ENCODE results near the gene ST7.
"Not testable (repeated sequence)": the region's sequence is repeated elsewhere in the genome, so short reads cannot be mapped to it uniquely, and the experiment has no call there.

Gene ST7

DNA sequence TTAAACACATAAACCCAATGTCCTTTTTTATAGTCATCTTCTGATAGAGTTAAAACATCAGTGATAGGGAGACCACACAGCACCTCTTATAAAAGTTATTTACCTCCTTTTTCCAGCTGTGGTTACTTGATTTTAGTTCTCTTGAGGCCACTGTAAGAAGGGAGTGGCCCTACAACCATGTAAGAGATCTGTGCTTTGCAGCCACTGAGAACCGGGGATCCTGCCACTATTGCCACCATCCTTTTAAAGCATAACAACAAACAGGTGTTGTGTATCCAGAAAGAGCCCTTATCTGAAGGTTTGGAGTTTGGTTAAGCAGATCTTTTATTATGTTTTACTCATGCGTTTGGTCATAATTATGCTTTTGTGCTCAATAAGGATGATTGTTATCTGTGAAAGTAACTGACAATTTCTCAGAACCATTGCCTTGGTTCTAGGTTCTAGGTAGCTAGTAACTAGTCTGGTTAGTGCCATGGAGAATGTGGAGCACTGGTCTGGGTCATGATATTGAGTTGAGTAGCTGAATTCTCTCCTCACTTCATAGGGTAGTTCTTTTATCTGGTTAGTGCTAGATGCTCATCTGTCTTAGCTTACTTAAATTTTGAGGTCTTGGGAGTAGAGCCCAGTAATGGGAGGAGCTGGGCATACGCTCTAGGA lies 56.5 kb downstream of the ST7 start:
- no peak for DNase-seq (ENCODE audit: low read depth)

DNA sequence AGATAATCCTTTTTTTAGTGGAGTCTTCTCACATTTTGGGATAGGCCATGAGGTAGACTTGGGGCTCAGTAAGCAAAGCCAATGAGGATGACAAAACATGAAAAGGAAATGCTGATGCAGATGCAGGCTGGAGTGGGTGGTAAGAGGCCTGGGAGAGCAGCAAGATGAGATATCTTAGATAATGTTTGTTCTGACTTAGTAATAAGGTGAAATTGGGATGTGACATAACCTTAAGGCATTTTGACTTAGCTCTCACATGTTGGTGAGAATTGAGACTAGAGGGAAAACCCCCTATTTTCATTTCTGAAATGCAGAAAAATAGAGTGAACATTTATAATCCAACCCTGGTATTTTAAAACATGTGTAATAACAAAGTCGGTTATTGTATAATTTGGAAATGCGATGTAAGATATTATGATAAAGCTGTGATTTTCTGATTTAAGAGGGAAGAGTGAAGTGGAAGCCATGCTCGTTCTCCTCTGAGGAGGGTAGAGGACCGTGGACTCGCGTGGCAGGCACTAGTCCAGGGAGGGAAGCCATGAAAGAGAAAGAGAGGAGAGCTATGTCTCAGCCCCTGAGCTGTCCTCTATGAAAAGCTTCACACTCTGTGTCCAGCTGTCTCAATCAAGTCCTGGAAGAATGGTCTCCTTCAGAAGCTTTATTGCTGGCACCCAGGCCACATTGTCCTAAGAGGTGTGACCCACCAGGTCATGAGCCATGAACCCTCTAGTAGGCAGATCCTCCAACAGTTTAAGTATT lies 57.3 kb downstream of the ST7 start:
- DNase-seq (ENCODE audit: low read depth) = no peak

DNA sequence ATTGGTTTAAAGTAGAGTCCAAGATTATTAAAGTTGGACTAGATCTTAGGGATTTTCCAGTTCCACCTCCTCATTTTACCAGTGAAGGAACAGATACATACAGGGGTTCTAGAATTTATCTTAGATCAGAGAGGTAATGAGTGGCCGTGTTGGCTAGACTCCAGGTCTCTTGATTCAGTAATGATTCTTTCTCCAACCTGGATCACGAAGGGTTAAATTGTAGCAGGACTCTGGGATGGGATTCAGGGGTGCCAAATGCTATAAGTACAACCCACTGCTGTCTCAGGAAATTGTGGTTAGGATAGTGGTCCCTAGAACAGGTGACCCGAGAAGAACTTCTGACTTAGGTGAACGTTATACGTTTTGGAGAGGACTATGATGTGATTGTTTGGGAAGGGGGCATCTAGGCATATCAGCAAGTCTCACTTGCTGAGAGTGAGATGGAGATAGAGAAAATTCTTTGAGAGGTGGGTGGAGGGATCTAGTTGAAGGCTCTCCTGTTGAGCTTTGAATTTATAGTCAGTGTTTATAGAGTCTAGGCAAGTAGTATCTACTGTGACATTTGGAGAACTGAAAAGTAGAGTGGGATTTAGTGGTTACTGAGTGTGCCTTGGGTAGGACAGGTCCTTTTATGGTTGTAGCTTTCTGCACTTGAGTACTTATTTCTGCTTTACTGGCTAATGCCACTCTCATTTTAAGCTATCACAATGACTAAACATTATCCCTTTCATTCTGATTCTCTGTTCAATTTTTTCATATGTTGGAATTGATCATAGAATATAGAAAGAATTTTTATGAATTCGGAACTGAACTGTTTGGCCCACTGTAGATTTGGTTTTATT lies 58.3 kb downstream of the ST7 start:
- DNase-seq (ENCODE audit: low read depth) = no peak

DNA sequence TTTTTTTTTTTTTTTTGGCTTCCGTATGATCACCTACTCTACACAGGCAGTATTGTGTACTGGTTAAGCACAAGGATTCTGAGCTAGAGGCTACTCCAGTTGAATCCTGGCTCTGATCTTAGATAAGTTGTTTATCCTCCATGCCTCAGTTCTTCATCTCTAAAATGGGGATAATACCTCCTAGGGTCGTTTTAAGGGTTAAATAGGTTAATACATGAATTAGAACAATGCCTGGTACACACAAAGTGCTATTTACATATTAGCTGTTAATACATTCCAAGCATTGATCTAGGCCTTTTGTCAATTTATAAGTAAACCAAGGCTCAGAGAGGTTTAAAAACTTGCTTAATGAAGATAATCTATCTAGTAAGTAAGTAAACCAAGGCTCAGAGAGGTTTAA lies 59.0 kb downstream of the ST7 start:
- DNase-seq (ENCODE audit: low read depth) = no peak

DNA sequence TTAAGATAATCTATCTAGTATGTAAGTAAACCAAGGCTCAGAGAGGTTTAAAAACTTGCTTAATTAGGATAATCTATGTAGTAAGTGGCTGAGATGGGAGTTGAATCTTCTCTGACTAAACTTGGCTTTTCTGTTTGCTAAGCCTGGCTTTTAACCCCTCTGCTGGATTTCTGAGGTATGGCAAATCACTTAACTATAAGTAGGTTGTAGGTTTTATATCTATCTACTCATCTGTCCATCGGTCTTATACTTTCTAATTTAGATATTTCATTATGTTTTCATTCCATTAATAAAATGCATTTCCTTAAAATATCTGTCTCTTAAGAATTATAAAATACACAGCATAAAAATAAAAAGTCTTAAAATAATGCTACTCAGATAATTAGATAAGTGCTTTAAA lies 59.4 kb downstream of the ST7 start:
- no peak for DNase-seq (ENCODE audit: low read depth)

DNA sequence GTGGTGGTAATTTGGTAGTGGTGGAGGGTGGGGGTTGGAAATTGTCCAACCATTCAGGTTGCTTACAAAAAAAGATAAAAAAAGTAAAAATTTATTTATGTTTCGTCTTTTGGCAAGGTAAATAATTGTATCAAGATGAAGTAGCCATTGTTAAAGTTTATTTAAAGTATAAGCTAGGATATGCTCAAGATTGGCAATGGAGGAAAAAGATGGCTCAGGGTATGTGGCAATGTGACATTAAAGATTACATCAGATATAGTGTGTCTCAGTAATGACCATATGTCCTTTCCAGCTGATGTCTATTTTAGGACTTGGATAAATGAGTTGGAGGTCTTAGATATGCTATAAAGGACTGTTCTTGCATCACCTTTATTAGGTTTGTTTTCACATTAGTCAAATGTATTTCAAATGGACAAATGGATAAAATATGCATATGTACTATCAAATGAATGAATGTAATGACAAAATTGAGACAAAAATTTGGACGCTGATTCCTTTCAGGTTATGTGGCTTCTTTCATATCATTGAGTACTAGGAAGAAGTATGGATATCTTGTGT lies 60.9 kb downstream of the ST7 start:
- DNase-seq (ENCODE audit: low read depth) = no peak

DNA sequence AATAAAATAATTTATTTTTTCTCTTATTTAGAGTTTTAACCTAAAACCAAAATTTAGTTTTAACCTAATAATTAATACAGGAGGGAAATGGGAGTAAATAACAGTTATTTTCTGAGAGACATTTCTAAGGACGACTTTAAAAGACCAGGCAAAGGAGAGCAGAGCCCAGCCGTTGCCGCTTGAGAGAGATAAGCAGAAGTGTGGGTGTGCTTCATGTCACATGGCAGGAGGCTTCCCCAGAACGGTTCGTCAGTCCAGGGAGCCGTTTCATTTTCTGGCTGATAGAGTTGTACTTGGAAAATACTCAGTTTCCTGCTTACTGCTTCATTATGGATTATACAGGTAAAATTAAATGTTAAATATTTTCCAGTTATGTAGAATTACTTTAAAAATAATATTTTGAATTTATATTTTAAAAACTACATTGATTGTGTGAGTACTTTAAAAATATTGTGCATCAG lies 61.4 kb downstream of the ST7 start:
- no peak for DNase-seq (ENCODE audit: low read depth)

DNA sequence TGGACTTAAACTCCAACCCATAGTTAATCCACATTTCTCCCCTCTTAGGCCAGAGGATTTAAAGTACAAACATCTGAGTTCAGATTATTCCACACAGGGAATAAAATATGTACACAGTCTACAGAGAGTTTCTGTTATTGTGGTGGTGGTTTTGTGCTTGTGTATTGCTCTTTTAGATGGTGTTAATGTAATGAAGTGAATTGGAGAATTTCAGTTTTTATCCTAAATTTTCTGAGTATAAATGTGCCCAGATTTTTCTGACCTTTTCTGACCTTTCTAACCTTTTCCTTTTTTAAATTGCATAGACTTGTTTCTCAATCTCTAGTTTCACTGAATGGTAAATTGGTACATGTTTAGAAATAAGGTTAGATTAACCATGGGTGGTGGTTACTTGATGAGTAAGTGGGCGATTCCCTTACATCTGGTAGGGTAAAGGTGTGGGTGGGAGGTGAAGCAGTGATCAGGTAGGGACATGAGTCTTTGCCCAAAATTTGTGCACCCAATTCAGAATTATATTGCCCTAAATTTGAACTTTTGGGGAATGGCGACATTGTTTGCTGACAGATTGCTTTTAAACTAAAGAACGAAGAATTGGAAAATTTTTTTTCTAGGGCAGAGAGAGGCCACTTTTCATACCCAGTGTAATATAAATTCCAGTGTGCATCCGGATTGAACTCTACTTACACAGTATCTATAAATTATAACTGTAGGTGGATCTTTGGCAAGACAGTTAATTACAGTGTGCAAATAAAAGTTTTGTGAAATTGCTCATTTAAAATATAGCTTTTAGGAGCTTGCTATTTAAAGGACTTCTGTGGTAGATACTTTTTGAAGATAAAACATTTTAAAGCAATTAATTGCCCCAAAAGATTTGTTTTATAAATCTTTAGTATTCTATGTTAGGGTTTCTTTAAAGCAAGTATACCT lies 62.2 kb downstream of the ST7 start:
- DNase-seq (ENCODE audit: low read depth) = no peak

DNA sequence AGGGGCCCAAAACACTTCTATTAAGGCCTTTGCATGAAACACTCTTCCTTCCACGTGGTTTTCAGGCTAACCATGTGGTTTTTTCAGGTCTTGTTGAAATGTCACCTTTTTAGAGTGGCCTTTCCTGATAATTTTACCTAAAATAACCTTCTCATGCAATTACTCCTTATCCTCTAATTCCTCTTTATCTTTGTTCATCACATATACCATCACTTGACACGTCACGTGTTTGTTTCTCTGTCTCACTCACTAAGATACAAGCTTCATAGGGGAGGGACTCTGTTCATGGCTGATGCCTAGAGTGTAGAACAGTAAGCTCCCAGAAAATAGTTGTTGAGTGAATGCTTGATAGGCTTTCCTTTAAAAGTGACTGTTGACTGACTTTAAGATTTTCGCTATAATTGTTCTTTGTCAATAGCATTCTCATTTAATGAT lies 63.7 kb downstream of the ST7 start:
- DNase-seq (ENCODE audit: low read depth) = no peak

DNA sequence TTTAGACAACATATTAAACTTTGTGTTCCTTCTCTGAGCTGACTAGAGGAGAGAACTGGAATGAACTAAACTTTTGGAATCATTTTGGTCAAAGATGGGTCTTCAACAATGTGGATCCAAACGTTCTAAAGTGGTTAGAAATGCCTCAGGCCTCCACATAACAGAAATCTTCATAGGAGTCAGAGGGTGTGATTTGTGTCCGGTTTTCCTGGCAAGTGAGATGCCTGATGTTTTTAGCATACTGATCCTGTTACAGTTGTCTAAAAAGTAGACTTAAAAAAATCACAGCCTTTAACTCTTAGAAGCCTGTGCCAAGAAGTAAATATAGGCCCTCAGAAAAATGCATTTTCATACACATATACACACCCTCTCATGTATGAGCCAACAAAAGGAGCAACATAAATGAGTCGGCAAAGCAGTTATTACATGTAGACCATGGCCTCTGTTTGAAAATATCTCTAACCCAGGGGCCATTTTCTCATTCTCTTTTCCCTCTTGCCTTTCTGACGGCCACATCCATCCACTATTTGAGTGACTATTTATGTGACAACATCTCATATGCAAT lies 64.5 kb downstream of the ST7 start:
- no peak for DNase-seq (ENCODE audit: low read depth)

DNA sequence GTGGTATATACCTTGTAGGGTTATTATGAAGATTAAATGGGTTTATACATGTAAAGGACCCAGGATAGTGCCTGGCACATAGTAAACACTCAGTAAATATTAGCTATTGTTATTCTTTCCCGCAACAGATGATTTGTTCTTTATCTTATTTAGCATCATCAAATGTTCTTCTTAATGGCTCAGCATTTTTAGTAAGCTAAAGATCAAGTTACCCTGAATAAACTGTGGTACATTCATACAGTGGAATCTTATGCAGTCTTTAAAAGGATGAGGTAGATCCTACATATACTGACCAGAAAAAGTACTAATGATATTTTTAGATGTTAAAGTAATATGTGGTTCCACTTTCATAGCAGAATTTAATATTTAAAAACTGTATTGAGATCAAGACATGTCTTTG lies 65.4 kb downstream of the ST7 start:
- no peak for DNase-seq (ENCODE audit: low read depth)

DNA sequence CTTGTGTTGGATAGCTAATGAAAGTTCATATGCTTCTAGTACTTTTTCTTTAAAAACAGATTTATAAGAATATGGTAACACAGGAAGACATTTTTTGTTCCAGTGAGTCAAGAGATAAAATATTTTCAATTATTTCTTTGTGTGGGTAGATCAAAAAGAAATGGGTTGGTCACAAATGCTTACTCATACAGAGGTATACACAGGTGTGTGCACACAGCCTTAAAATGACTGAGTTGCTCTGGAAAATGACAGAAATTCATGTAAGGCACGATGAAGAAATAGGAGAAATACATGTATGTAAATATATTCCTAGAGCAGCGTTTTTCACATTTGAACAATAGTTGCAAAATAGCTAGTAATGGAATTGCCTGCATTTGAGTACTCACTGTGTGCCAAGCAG lies 66.0 kb downstream of the ST7 start:
- DNase-seq (ENCODE audit: low read depth) = no peak

DNA sequence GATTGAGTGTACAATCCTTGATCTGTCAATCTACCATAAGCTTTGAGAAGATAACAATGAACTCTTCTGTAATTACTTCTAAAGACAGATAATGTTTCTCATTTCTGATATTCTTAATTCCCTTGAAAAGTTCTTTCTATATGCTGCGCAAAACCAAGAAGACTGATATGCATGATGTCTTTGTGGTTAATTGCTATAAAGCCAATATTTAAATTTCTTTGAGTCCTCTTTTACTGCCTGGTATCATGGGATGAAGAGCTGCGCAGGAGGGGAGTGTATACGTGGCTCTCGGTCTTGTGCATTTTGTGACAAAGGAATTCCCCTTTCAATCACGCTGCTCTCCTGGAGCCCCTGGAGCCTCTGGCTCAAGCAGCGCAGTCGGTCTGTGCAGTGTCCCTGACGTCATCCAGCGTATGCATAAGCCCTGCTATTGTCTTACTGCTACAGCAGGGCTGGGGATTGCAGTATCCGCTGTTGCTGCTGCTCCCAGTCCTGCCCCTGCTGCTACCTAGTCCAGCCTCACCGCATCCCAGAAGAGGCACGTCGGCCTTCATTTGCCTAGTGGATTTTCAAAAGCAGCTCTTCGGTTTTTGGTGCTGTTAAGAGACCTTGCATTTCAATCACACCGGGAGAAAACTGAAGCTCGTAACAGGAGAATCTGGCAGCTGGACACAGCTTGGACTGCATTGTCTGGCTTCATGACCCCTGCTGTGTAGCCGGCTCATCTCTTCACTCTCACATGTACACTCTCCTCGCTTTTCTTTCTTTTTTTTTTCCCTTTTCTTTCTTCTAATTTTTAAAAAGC lies 66.7 kb downstream of the ST7 start:
- no peak for DNase-seq (ENCODE audit: low read depth)

DNA sequence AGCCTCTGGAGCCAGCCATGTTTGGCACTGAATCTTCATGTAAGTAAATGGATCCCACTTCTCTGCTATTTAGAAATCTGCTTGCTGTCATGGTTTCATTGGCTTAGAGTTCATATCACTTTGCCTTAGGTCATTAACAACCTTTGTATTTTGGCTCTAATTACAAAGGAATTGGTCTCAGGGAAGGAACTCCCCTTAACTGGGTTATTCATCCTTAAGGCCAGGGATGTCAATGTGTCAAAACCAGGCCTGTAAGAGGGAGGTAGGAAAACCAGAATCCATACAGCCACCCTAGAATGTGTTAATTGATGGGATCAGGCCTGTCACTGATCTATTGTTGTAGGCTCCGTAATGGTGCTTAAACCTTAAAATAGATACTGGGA lies 67.3 kb downstream of the ST7 start:
- DNase-seq (ENCODE audit: low read depth) = no peak

DNA sequence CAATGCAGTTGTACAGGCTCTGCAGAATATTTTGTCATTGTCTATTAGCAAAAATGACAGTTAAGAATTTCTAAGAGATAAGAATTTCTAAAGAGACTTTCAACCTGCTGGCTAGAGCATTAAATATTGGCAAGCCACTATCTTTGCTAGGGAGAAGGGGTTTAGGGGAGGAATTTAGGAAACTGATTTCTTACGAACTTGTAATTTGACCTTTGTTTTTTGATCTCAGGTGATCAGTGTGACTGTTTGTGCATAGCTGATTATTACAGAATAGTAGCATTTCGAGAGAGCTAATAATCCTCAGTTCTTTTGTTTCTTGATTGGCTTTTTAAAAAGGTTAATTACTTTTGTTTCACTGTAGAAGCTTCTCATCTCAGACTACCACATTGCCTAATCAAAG lies 68.1 kb downstream of the ST7 start:
- no peak for DNase-seq (ENCODE audit: low read depth)

DNA sequence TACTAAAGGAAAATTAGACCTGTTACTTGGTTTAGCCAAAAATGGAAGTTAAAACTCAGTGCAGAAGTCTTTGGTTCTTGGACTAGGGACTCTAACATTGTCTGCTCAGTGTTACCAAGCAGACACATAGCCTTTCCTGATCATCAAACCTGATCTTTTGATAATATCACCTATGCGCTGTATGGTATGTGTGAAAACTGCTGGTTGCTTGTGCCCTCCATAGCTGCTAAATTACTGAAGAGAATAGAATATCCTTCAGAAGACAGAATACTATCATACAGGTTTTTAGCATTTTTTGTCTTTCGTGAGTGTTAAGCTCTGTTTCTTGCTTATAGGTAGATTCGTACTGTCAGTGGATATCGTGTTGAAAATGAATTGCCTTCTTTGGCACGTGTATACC lies 68.7 kb downstream of the ST7 start:
- DNase-seq (ENCODE audit: low read depth) = no peak

DNA sequence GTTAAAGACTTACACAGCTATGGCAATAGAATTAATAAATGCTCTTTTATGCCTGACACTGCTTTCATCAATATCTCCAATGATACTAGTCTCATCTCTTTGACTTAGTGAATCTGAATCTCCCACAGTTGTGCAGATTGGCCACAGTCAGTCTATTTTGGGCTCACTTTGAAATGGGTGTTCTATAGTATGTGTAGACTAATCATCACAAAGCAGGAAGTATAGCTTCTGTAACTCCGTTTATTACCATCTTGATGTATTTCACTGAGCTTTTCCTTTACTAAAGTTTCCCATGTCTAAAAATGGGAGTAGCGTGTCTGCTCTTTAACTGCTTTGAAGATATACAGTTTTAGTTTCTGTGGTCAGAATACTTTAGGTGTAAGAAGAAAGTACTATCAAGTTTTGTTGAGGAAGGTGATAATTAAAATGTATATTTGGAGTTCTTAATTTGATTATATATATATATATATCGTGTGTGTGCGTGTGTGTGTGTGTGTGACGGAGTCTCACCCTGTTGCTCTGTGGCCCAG lies 70.1 kb downstream of the ST7 start:
- no peak for DNase-seq (ENCODE audit: low read depth)

DNA sequence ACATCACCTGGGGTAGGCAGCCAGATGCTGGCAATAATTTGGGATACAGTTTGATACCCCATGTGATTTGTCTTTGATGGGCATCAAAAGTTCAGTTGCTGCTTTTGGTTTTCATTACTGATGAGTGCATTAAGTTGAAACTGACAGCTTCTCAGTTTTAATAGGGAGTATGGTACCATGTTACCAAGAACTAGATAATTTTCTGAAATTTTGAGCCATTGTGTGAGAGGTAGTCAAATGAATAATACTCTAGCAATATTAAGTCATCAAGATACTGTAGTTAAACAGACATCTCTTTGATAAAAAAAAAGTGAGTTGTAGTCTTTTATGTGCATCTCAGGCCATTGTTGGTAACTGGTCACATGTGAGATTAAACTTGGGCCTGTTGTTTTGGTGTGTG lies 71.5 kb downstream of the ST7 start:
- DNase-seq (ENCODE audit: low read depth) = no peak

DNA sequence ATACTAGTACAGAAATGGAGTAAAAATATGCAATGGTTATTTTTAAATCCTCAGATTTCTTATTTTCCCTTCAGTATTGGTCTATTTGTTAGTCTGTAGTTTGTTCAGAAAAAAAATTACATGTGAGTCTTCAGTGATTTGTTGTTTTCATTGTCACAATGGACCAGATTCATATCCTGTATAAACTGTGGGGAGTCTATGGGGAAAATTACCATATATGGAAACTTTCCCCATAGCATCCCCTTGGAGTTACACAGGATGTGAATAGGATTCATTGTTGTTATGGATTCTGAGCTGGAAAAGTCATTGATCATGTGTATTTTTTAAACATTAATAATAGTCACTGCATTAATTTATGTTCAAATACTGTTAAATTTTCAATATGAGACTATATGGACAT lies 72.6 kb downstream of the ST7 start:
- DNase-seq (ENCODE audit: low read depth) = no peak

DNA sequence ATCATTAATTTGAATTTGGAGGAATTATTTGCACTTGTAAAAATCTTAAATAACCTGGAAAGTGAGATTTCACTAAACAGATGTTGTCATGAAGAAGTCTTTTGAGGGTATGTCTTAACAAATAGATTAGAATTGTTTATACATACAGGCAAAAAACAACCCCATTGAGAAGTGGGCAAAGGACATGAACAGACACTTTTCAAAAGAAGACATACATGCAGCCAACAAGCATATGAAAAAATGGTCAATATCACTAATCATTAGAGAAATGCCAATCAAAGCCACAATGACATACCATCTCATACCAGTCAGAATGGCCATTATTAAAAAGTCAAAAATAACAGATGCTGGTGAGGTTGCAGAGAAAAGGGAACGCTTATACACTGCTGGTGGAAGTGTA lies 77.0 kb downstream of the ST7 start:
- DNase-seq (ENCODE audit: low read depth) = not testable (repeated sequence)

All from stimulated activated CD8-positive, alpha-beta memory T cell treated with anti-CD3 and anti-CD28 coated beads, Interleukin-15, amount 100 ng/mL, for 24 hours (primary cell).